HL-60 (cell line): ENCODE data around the gene SSX2IP.

Experiments
- POLR2AphosphoS5 ChIP-seq: IDR thresholded peaks from 2 replicates; pipeline ENCODE4 v1.6.1; 2012; ENCODE audit warnings: low read depth
- TF ChIP-seq, protein P1 (sequence below): IDR thresholded peaks from 2 replicates; pipeline ENCODE4 v1.6.1; 2012; ENCODE audit warnings: low read depth; ENCODE audit not compliant: insufficient replicate concordance
- TF ChIP-seq, protein P2 (sequence below): IDR thresholded peaks from one replicate; pipeline ENCODE4 v1.5.1; 2011; ENCODE audit warnings: low read length, control low read depth, inconsistent platforms; ENCODE audit not compliant: insufficient read depth

DNA sequence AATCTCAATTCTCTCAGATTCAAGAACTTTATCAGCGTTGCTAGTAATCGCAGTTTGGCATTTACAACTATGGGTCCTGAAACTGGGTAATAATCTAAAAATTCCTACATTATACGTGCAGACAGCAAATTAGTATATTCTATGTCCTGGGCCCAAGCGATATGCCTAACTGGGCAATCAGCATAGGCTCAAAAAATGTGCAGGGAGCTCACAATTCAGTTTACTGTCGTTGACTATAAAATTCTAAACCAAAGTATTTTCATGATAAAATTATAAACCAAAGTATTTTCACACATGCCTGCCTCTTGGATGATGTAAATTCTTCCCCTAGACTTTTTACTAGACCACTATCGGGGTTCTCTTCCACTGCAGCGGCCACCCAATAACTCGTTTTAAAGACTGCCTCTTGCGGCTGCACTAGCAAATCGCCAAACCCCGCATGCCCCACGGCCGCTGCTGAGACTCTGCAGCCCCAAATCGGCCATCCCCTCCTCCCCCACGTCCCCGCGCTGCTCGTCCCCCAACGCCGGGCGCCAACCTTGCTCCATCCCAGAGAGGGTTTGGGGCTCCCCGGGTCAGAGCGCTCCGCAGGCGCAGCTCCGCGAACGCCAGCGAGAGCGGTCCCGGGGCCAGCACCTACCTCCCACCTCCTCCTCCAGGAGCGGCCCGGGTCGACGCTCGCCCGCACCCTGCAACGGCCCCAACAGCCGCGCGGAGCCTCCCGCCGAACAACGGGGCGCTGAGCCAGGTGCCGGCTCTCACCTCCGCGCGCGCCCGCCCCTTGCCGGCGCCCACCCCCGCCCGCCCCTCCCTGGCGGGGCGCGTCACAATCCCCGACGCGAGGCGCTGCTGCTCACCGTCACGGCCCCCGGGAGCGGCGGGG is 506 bp downstream of the SSX2IP start:
- TF ChIP-seq, protein P1, sequence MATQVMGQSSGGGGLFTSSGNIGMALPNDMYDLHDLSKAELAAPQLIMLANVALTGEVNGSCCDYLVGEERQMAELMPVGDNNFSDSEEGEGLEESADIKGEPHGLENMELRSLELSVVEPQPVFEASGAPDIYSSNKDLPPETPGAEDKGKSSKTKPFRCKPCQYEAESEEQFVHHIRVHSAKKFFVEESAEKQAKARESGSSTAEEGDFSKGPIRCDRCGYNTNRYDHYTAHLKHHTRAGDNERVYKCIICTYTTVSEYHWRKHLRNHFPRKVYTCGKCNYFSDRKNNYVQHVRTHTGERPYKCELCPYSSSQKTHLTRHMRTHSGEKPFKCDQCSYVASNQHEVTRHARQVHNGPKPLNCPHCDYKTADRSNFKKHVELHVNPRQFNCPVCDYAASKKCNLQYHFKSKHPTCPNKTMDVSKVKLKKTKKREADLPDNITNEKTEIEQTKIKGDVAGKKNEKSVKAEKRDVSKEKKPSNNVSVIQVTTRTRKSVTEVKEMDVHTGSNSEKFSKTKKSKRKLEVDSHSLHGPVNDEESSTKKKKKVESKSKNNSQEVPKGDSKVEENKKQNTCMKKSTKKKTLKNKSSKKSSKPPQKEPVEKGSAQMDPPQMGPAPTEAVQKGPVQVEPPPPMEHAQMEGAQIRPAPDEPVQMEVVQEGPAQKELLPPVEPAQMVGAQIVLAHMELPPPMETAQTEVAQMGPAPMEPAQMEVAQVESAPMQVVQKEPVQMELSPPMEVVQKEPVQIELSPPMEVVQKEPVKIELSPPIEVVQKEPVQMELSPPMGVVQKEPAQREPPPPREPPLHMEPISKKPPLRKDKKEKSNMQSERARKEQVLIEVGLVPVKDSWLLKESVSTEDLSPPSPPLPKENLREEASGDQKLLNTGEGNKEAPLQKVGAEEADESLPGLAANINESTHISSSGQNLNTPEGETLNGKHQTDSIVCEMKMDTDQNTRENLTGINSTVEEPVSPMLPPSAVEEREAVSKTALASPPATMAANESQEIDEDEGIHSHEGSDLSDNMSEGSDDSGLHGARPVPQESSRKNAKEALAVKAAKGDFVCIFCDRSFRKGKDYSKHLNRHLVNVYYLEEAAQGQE: no peak
- TF ChIP-seq, protein P2, sequence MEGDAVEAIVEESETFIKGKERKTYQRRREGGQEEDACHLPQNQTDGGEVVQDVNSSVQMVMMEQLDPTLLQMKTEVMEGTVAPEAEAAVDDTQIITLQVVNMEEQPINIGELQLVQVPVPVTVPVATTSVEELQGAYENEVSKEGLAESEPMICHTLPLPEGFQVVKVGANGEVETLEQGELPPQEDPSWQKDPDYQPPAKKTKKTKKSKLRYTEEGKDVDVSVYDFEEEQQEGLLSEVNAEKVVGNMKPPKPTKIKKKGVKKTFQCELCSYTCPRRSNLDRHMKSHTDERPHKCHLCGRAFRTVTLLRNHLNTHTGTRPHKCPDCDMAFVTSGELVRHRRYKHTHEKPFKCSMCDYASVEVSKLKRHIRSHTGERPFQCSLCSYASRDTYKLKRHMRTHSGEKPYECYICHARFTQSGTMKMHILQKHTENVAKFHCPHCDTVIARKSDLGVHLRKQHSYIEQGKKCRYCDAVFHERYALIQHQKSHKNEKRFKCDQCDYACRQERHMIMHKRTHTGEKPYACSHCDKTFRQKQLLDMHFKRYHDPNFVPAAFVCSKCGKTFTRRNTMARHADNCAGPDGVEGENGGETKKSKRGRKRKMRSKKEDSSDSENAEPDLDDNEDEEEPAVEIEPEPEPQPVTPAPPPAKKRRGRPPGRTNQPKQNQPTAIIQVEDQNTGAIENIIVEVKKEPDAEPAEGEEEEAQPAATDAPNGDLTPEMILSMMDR: peak; percentile 4
- TF ChIP-seq POLR2AphosphoS5: peak; percentile 48
